ENCODE data around the gene DUSP2.
"Not testable (repeated sequence)": the region's sequence is repeated elsewhere in the genome, so short reads cannot be mapped to it uniquely, and the experiment has no call there.

The DUSP2 gene

GRCh38 chr2:96167407-96168013 is 22.3 kb upstream of the DUSP2 start:
- peaks cover 20% of the 10 kb centered on the region for H3K9me3 Mint-ChIP-seq
- no peak for DNase-seq
- TF ChIP-seq, protein P1, sequence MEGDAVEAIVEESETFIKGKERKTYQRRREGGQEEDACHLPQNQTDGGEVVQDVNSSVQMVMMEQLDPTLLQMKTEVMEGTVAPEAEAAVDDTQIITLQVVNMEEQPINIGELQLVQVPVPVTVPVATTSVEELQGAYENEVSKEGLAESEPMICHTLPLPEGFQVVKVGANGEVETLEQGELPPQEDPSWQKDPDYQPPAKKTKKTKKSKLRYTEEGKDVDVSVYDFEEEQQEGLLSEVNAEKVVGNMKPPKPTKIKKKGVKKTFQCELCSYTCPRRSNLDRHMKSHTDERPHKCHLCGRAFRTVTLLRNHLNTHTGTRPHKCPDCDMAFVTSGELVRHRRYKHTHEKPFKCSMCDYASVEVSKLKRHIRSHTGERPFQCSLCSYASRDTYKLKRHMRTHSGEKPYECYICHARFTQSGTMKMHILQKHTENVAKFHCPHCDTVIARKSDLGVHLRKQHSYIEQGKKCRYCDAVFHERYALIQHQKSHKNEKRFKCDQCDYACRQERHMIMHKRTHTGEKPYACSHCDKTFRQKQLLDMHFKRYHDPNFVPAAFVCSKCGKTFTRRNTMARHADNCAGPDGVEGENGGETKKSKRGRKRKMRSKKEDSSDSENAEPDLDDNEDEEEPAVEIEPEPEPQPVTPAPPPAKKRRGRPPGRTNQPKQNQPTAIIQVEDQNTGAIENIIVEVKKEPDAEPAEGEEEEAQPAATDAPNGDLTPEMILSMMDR (IDR thresholded peaks at IDR 0.05) = no peak
- no peak overlapping the region for H3K27ac Mint-ChIP-seq
- H3K27me3 Mint-ChIP-seq (ENCODE audit: low read depth, poor library complexity) = peaks cover 18% of the 10 kb centered on the region
- peaks cover 23% of the 10 kb centered on the region for H3K4me1 Mint-ChIP-seq
- no peaks in the 10 kb centered on the region for H3K36me3 Mint-ChIP-seq (ENCODE audit: low read depth)
- no peak overlapping the region for H3K4me3 Mint-ChIP-seq

DNA sequence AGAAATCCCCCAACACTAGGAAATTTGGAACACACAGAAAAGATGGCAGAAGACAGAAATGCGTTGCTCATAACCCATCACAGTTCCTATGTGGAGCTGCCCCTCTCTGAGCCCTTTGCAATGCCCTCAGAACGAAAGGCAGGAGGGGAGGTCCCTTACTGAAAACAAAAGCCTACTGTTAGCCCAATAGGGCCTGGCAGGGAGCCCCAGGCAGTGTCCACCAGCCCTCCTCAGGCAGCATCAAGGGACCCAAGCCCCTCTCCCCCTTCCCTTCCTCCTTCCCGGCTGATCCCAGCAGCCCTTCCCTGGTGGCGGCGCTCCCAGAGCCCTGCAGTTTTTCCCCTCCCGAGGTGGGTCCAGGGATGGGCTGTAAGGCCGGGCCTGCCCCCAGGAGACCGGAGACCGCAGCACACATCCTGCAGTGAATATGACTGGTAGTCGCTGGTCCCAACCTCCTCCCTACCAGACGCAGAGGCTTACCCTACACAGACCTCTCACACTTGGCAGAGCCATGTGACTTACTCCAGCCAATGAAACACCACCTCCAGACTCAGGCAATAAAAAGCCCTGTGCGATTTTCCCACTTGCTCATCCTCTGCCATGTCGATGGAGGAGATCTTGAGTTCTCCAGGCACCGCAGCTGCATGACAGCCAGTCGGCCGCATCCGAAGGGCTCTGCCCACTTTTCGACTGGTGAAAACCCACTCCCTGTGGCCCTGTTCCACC is 19.4 kb upstream of the DUSP2 start:
- Mint-ChIP-seq H3K4me3 (no peak overlapping the region), H3K4me1 (peaks cover 36% of the 10 kb centered on the region), H3K36me3 (ENCODE audit: low read depth) (no peaks in the 10 kb centered on the region), H3K27me3 (ENCODE audit: low read depth, poor library complexity) (peaks cover 18% of the 10 kb centered on the region), H3K9me3 (peaks cover 16% of the 10 kb centered on the region), H3K27ac (peak overlapping the region; percentile 79)
- TF ChIP-seq, protein P1 (IDR thresholded peaks at IDR 0.05) = no peak
- DNase-seq = no peak

GRCh38 chr2:96163768-96164429 is 18.7 kb upstream of the DUSP2 start:
- H3K27me3 Mint-ChIP-seq (ENCODE audit: low read depth, poor library complexity) = peaks cover 21% of the 10 kb centered on the region
- H3K9me3 Mint-ChIP-seq = peaks cover 9% of the 10 kb centered on the region
- H3K4me3 Mint-ChIP-seq = no peak overlapping the region

DNA sequence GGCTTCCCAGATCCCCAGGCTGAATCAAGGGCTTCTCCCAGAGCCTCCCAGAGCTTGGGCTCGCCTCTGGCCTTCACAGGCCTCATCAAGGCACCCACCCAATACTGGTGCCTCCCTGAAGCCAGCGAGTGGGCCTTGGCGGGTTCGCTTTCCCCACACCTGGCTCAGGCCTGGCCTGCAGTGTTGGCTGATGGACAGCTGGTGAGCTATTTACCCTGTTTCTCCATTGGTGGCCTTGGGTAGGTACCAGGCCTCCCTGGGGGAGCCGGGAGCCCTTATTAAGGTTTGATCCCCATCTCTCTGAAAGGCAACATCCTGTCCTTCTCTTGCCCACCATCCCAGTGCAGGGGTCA is 18.2 kb upstream of the DUSP2 start:
- Mint-ChIP-seq H3K9me3 (peaks cover 7% of the 10 kb centered on the region), H3K27me3 (ENCODE audit: low read depth, poor library complexity) (peaks cover 22% of the 10 kb centered on the region), H3K4me1 (peaks cover 49% of the 10 kb centered on the region), H3K4me3 (no peak overlapping the region), H3K27ac (peak overlapping the region; percentile 54), H3K36me3 (ENCODE audit: low read depth) (no peaks in the 10 kb centered on the region)
- TF ChIP-seq, protein P1 (IDR thresholded peaks at IDR 0.05) = no peak
- no peak for DNase-seq

More at GRCh38 chr2:96163768-96164429, 18.7 kb upstream of the DUSP2 start:
- DNase-seq = peak; percentile 8
- no peaks in the 10 kb centered on the region for H3K36me3 Mint-ChIP-seq (ENCODE audit: low read depth)
- H3K27ac Mint-ChIP-seq = peak overlapping the region; percentile 54
- H3K4me1 Mint-ChIP-seq = peaks cover 44% of the 10 kb centered on the region
- TF ChIP-seq, protein P1 (IDR thresholded peaks at IDR 0.05) = no peak

DNA sequence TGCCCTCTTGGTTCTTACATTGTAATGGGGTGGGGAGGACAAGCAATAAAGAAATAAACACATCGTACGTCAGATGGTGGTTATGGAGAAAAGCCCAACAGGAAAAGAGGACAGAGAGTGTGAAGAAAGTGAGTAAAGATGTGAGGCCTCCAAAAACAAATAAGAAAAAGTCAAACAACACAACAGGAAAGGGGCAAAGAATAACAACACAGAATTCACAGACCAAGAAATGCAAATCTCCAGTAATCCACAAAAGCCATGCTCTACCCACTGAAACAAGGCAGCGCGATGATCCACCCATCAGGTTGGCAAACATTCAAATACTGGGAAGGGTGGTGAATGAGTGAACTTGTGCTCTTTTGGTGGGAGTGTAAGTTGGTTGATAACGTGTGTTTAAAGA is 16.7 kb upstream of the DUSP2 start:
- peaks cover 60% of the 10 kb centered on the region for H3K4me1 Mint-ChIP-seq
- TF ChIP-seq, protein P1 (IDR thresholded peaks at IDR 0.05) = no peak

DNA sequence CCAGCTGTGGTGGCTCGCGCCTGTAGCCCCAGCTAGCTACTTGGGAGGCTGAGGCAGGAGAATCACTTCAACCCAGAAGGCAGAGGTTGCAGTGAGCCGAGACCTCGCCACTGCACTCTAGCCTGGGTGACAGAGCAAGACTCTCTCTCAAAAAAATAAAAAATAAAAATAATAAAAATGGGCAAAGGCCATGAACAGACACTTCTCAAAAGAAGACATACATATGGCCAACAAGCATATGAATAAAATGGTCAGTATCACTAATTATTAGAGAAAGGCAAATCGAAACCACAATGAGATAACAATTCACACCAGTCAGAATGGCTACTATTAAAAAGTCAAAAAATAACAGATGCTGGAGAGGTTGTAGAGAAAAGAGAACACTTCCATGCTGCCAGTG is 15.1 kb upstream of the DUSP2 start:
- not testable (repeated sequence) for H3K9me3 Mint-ChIP-seq; DNase-seq; H3K4me3 Mint-ChIP-seq; H3K36me3 Mint-ChIP-seq (ENCODE audit: low read depth); H3K27ac Mint-ChIP-seq
- Mint-ChIP-seq H3K4me1 (peaks cover 66% of the 10 kb centered on the region), H3K27me3 (ENCODE audit: low read depth, poor library complexity) (peaks cover 15% of the 10 kb centered on the region)

More for the DNA sequence above, 16.7 kb upstream of the DUSP2 start:
- H3K27ac Mint-ChIP-seq = peak overlapping the region; percentile 11
- no peak for DNase-seq
- H3K9me3 Mint-ChIP-seq = peaks cover 7% of the 10 kb centered on the region
- peaks cover 15% of the 10 kb centered on the region for H3K27me3 Mint-ChIP-seq (ENCODE audit: low read depth, poor library complexity)
- no peak overlapping the region for H3K4me3 Mint-ChIP-seq
- no peaks in the 10 kb centered on the region for H3K36me3 Mint-ChIP-seq (ENCODE audit: low read depth)

Data from nephron progenitor cell (in vitro differentiated cells).